ENCODE data around the gene CHRNA1.
A peak's percentile ranks its signal among the peaks of the same experiment; 100 is the strongest.

The CHRNA1 gene

DNA sequence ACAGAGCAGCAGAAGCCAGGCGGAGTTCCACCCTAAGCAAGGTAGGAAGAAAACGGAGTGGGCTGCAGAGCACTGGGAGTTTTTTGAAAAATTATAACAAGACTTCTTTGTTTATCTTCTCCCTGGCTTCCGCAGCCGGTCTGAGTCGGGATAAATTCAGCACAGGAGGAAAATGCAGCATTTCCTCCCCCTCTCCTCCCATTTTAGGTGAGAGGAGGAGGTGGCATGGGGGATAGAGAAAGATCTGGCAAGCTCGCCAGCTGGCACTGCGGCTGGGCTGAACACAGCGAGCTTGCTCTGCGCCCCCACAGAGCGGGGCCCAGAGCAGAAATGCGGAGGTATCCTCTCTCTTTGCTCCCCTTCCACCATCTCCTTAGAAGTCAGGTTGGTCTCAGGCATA lies 17.7 kb upstream of the CHRNA1 start:
- DNase-seq = no peak

DNA sequence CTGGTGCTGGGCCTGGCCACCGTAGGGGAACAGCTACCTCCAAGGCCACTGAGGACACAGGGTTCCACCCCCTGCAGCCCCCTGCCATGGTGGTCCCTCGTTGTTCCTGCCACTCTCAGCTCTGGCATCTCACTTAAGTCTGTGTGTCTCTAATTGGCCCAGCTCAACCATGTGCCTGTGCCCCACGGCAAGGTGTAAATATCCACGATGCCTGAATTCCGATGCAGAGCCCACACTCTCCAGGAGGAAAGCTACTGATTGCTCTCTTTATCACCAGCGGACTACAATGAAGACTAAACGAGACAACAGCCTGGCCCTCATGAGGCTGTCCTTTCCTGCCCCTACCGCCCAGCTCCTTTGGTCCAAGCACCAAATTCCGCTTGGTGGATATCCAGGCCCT lies 17.0 kb upstream of the CHRNA1 start:
- no peak for DNase-seq

DNA sequence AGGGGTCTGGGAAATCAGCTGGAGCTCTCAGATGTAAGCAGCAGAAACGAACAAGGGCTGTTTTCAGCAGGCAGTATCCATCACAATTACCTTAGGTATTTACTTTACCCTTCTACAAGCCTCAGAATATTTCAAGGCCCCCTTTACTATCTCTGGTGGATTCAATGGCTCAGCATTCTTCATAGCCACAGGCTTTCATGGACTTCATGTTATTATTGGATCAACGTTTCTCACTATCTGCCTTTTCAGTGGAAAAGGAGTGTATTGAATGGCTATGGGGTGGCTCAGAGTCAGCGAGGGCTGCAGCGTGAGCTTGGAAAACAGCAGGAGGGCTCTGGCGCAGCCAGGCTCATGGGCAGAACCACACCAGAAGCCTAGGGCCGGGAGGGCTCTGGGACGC lies 16.6 kb upstream of the CHRNA1 start:
- DNase-seq = no peak

DNA sequence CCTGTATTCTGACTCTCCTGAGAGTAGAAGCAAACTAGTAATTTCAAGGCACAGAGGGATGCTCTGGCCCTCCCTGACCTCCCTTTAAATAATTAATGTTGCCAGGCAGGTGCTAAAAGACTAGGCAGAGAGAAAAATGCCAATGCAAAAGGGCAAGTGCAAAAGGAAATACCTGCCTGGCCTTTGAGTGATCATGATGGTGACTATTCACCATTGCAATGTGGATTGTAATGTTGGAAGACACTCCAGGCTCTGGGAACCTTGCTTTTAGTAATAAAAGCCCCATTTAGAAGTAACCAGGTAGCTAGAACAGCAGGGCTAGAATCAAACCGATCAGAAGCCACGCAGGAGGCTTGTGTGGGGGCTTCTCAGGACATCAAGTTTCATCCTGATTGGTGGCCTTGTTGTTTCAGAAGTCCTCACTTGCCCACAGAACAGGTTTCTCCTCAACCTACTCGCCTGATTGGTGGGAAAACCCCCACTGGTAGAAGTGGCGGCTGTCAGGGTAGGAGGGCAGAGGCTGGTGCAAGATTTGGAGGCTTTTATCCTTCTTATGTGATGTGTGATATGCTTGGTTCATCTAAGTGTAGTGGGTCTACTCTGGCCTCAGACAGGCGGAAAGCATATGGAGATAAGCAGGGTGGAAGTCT lies 16.0 kb upstream of the CHRNA1 start:
- no peak for DNase-seq

DNA sequence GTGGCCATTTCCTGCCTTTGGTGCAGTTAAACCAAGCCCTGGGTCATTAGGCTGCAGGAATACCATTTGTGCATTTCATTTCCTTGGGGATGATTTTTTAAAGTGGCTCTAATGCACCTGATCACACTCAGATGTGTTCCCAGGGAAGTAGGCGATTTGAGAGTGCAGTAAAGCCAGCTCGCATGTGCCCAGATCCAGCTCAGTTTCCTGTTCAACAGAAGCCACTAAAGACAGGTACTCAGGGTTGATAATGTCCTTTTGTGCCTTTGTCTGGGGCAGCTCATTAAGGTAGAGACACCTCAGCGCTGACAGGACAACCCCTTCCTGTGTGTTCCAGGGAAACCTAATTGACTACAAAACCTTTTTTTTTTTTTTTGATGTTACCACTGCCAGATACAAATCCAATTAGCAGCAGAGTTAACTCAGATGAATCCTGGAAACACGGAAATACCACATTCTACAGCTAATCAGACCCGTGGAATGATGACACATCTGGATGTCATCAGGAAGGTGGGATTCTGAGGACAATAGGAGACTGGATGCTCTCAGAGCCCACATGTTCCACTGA lies 15.2 kb upstream of the CHRNA1 start:
- no peak for DNase-seq

DNA sequence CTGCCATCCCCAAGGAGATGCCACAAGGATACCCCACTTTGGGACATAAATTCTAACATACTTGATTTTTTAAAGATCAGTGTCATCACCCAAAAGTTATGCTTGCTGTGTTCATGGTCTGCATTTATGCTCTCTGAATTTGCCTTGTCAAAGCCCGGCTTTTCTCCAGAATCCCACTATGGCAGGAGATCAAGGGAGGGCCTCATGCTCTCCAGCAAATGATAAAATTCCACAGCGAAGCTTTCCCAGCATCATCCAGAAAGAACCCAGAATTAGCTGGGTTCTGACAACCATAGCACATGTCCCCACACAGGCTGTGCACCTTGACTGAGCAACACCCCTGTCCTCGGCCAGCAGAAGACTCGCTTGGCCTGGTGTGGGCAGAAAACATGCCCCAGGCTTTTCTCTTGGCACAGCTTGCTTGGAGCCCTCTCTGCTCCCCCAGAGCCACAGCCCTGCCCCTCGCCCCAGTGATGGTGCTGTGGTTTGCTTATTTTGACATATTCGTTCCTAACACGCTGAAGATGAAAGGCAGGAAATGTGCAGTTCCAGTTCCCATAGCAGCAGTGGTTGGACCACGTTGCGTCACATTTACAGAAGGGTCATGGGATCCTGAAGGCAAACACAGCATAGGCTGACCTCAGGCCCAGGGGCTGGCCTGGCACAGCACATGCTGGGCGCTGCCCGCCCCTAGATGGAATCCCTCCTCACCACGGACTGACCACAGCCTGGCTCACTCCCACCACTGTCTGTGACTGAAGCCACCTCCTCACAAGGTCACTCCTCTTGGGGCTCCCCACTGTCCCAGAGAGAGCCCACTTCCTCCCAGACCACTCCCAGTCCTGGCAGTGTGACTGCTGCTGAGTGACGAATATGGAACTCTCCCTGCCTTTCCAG lies 14.1 kb upstream of the CHRNA1 start:
- no peak for DNase-seq

DNA sequence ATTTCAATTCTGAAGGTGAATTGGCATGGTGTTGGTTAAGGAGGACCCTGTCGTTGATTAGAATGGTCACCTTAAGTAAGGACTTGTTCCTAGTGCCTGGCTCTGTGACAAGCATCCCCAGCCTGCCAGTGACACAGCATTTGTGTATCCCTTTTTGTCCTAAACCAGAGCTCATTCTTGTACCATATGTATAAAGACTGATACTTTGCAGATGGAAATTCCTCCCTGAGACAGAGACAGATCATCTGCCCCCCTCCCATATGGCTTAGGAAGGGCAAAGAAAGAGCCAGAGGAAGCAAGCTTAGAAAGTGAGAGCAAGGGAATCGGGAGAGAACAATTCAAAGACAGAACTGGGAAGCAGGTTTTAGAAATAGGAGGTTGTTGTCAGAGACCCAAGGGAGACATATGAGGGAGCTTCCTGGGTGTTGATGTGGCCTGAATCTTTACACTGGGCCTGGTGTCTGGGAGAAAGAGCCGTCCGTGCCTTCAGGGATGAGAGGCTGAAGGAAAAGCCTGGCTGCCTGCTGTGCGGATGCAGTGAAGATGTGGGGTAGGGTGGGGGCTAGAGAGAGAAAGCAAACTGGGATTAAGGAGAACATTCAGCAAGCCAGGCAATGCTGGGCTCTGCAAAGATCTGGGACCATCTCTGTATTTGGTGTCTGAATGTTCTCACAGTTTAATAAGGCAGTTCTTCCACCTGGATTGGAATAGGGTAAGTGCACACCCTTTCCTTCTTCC lies 13.2 kb upstream of the CHRNA1 start:
- DNase-seq = no peak

DNA sequence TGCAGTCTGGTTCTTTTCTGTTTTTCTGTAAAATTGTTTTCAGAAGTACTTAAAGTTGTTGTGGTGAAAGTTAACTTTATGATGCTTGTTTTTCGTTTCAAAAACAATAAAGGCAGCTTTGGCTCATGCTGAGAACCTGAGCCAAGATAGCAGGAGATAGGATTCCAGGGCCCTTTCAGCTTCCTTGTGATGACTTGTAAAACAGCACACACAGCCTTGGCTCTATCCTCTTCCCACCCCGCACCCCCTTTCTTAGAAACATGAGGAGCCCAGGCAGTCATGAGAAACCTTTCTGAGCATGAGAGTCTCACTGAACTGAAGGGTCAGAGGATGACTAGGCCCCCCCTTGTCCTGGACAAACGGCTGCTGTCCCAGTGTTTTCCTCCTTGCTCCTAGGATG lies 12.4 kb upstream of the CHRNA1 start:
- no peak for DNase-seq

DNA sequence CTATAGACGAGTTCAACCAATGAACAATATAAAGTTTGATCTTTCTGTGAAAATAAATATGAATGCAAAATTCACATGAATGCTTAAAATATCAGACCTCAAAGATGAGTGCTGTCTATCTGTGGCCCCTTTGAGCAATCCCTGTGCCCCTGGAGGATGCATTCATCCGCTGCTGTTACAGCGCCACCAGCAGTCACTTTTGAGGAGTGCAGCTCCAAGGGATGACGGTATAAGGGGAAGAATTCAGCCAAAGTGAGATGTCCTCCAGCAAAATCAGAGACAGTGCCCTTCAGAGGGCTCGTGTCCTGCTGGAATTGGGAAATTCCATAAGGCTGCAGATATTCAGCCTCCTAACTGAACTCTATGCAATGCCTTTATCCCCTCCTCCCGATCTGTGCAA lies 12.0 kb upstream of the CHRNA1 start:
- no peak for DNase-seq

DNA sequence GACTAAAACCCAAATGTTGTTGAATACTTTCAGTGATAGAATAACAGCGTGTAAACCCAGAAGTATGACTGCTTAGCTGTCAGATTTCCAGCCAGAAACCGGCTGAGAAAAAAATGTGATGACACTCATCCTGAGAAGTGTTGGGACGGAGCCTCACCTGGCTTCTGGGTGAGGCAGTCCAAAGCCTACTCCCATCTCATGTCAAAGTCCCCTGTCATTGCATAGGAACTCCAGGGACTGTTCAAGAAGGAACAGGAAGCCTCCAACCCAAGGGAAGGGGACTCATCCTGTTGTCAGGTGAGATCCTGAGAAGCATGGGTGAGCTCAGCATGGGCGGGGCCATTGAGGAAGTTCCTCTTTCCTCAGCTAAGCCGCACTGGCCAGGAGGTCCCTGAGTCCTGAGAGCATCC lies 11.3 kb upstream of the CHRNA1 start:
- no peak for DNase-seq

DNA sequence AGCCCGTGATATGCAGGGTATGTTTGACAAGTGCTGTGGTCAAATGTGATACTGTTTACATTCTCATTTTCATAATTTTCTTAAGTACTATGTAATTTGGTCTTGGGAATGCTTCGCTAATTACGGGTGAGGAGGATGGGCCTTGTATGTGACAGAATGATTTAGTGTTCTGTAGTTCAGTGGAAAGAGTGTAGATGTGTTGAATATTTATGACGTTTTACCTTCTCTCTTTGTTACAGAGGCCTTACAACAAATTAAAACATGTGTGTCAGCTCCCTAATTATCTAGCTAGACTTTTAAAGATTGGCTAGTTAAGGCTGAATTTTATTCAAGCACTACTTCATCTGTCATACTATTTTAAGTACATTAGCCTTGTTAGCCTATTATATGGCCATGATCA lies 10.6 kb upstream of the CHRNA1 start:
- peak; percentile 12 for DNase-seq

DNA sequence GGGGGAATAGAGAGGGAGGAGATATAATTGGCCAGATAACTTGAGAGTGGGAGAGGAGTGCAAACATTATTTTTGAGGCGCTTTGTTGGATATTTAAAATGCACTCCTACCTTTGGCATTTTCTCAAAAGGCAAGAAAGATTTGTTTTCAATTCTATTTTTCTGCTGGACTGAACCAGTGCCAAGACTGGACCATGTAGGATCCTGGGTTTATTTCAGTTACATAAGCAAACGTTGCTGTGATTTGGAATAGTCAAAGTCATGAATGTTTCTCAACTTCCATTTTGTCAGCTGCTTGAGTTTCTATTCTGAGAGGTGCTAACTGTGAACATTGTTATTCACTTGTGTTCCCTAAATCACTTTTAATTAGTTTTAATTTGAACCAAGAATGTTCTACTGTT lies 8.9 kb upstream of the CHRNA1 start:
- DNase-seq = no peak

DNA sequence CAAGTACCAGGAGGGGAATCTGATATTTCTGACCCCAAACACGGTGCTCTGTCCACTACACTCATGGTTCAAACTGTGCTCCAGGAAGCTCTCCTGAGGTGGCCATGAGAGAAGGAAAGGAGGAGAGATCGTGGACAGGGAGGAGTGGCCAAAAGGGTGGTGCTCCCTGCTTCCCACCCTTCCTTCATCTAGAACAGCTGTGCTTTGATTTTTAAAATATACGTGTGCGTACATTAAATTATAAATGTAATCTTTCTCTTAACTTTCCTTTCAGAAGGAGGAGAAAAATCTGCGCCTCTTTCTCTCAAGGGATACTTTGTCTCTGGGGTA lies 8.2 kb upstream of the CHRNA1 start:
- no peak for DNase-seq

DNA sequence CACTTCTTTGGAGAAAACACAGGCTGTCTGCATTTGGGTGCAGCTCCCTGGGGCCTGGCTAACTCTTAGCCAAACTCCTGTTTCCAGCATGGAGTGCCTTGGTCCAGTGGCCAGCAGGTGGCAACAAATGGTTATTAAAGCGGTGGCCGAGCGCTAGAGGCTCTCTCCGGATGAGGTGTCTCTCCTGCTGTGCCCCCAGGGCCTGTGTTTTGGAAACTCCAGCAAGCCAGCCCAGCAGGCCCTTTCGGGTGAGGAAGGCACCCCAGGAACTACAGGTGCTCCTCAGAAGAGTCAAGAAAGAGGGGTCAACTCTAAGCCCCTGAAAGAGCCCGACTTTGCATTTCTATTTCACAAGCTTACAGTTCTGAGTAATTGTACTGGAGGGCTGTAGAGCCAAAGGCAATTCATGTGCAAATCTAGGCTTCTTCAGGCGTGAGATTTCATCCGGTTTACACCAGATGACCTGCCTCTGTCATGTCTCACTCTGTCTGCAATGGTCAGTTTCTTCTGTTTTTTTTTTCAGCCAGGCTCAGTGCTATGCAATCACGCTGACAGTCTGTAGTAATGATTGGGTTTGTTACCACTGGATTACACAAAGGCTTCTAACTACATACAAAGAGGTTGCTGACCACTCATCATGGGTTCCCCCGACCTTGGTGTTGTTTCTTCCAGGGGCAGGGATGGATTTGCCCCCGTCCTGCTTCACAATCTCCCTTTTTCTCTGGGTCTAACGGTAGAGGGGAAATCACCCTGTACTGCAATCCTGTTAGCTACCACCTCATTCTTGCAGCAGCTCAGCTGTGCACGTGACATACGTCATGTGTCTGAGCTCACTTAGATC lies 7.6 kb upstream of the CHRNA1 start:
- peak; percentile 28 for DNase-seq

DNA sequence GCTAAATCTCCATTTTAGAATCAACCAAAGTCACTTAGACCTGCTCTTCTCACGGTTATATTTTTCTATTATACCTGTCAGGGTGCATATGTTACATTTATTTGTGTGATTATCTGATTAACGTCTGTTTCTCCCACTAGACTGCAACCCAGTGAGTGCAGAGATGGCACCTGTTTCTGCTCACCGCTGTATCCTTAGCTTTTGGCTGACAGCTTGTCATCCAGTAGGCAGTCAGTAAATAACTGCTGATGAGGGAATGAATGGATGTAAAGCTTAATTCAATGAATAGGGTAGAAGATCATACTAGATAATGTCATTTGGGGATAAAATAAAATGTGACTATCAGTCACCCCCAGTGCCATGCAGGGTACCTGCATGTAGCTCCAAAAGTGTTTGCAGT lies 6.9 kb upstream of the CHRNA1 start:
- DNase-seq = no peak

DNA sequence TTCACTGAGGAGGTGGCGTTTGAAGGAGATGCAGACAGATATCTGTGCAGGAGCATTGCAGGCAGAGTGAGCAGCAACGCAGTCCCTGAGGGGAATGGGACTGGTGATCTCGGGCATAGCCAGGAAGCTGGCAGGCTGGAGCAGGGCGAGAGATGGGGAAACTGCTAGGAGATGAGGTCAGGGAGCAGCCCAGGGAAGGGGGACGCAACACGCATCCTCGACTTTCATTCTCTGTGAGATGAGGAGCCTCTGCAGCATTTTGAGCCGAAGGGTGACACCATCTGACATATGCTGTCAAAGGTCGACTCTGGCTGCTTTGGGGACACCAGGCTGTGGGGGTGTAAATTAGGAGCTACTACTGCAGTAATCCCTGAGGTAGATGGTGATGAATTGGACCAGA lies 4.3 kb upstream of the CHRNA1 start:
- DNase-seq = no peak

DNA sequence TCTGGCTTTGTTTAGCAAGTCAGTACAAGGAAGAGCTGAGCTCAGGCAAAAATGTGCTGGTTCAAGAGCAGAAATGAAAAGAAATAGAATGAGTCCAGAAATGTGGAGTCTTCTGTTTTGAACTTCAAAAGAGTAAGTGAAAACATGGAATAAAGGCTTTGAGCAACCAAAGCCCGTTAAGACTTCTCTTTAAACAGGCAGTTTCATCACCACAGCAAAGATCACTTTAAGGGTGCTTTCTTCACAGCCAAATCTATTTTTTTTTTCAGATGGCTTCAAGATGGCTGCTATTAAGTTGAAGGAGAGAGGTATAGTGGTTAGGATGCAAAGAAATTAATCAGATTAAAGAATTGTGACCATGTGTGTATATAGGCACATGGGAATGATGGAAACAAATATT lies 2.0 kb upstream of the CHRNA1 start:
- no peak for DNase-seq

DNA sequence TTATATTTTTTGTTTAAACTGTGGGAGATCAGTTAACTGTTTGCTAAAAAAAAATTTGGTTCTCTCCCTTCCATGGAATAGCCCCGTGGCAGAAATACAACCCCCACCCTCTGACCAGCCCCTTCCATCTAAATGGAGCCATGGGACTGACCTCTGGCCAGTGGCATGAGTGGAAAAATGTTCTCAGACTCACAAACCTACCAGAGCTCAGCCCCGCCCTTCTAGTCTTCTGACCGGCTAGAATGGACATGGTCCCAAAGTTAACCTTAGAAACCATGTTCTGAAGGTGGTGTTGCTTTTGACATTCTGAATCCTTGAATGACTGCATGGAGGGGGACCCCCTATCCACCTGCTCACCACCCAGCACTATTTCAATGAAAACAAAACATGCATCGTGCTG lies 1.3 kb upstream of the CHRNA1 start:
- no peak for DNase-seq

DNA sequence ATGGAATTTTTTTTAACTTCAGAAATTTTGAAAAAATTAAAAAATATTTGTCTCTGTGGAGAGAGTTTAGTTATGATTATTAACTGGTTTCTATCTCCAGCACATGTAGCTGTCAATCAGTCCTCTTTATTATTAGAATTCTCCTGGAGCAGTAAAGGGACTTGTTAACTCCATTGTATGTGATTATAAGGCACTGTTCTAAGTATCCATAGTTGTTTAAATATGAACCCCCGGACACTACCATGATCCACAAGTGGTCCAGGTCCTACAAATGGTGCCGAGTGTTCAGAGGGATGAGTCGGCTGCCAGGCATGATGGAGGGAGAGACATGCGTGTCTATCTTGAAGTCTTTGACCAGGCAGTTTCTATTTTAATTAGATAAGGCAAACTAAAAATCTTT lies 492 bp downstream of the CHRNA1 start:
- no peak for DNase-seq

DNA sequence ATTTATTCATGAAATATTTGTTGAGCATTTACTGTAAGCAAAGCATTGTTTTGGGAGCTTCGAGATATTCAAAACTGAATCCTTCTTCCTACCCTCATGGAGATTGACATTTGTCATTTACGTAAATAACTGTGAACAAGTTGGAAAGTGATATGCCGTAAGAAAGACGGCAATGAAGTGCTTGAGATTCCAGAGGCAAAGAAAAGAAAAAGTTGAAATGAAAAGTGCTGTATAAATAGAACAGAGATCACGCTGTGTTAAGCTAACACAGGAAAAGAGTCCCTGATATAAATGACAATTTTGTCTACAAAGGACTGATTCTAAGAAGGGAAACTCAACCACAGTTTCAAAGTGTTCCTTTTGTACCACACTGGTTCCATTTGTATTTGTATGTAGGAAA lies 1.8 kb downstream of the CHRNA1 start:
- no peak for DNase-seq

DNA sequence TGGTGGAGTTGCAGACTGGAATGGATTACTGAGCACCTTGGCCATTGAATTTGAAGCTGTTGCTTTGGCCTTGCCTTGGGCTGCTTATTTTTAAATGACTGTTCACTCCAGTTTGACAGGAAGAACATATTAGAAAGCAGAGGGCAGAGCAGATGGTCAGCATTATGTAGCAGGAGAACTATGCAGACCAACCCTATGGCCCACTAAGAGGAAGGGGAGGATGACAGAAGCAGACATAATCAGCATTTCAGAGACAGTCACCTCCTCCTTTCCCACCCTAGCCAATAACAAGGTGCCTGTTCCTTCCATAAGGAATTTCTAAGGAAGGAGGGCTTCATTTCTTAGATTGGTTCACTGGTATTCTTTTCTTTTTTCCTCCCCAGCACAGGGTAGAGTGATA lies 2.4 kb downstream of the CHRNA1 start:
- no peak for DNase-seq

DNA sequence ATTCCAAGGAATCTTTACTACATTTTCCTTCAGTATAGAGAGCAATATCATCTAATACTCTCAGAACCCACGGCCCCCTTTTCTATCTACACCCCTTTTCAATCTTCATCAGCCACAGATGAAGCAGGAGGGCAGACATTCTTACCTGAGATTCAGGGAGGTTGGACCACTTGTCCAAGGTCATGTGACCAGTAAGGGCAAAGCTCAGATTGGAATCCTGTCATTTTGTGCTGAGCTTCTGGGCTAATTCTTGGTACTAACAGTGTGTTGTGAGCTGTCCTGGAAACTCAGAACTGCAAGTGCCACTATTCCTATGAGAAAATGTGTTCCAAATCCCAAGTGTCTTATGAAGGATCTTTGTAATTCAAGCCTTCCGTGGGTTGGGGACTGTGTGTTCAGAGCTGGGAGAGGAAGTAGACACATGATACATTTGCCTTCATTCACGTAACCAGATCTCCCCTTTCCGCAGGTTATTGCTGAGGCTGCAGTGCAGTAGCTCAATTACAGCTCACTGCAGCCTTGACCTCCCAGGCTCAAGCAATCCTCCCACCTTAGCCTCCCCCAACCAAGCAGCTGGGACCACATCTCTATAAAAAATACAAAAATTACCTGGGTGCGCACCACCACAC lies 3.3 kb downstream of the CHRNA1 start:
- DNase-seq = no peak

Measured in NCI-H526 treated with DMSO at 0.1 percent for 48 hours (cell line).